IMR-90 (cell line): ENCODE results near the gene RRP1. TPM values are rescaled to one million over a fixed set of nuclear protein-coding genes. Genes with fewer than 3 reads are reported as not detected.

Experiments
- ATAC-seq: fragments of 200-7000 bp; cut with Tn5 transposase; 2 replicates; pipeline ENCODE4 v1.9.1; 2020; ENCODE audit warnings: low read depth, mild to moderate bottlenecking, moderate library complexity
- BruUV-seq: library from RNA; stranded (reverse); fragments of 400-500 nt; replicated peaks from 2 replicates; lab custom pipeline; 2021; lab: Mats Ljungman, UMichigan
- CTCF ChIA-PET: fragments of 300-600 bp; formaldehyde crosslinking; extraction: SDS; loops from one replicate; lab custom pipeline; 2021; ENCODE audit warnings: antibody characterized with exemption; lab: Yijun Ruan, JAX
- POLR2A ChIA-PET: fragments of 300-600 bp; sonication (Branson Sonifier 250); formaldehyde crosslinking; loops from one replicate; lab custom pipeline; 2022; ENCODE audit warnings: antibody characterized with exemption; ENCODE audit not compliant: unreplicated experiment; lab: Charles Lee
- DNase-seq: peaks from one replicate; pipeline ENCODE4 v3.0.0; 2013
- H2AFZ ChIP-seq: replicated peaks from 2 replicates; pipeline ENCODE3; 2013; ENCODE audit warnings: low read length, mild to moderate bottlenecking; ENCODE audit not compliant: poor library complexity
- H2AK5ac ChIP-seq: 2 replicates; pipeline ENCODE4 v1.6.1; 2013; ENCODE audit warnings: low read depth, low read length, inconsistent platforms
- H2AK9ac ChIP-seq: replicated peaks from 2 replicates; pipeline ENCODE3; 2013; ENCODE audit warnings: mild to moderate bottlenecking, low read depth, low read length, moderate library complexity; ENCODE audit not compliant: poor library complexity
- H2BK120ac ChIP-seq: 2 replicates; pipeline ENCODE4 v1.6.1; 2013; ENCODE audit warnings: low read depth, low read length, inconsistent platforms
- H2BK15ac ChIP-seq: 3 replicates; pipeline ENCODE4 v1.6.1; 2013; ENCODE audit warnings: low read depth, low read length, inconsistent platforms
- H2BK20ac ChIP-seq: 2 replicates; pipeline ENCODE4 v1.6.1; 2013; ENCODE audit warnings: low read depth, mild to moderate bottlenecking, inconsistent platforms, low read length, moderate library complexity
- H2BK5ac ChIP-seq: 2 replicates; pipeline ENCODE4 v1.6.1; 2013; ENCODE audit warnings: mild to moderate bottlenecking, low read depth, low read length, inconsistent platforms; ENCODE audit not compliant: poor library complexity, severe bottlenecking
- H3K14ac ChIP-seq: replicated peaks from 2 replicates; pipeline ENCODE4 v1.6.1; 2013; ENCODE audit warnings: low read depth, low read length, inconsistent platforms
- H3K18ac ChIP-seq: 2 replicates; pipeline ENCODE4 v1.6.1; 2013; ENCODE audit warnings: low read depth, low read length, control low read depth
- H3K23ac ChIP-seq: 2 replicates; pipeline ENCODE4 v1.6.1; 2013; ENCODE audit warnings: low read depth, low read length, inconsistent platforms
- H3K27ac ChIP-seq: 2 replicates; pipeline ENCODE4 v1.5.1; 2013; ENCODE audit warnings: mild to moderate bottlenecking, control low read depth, low read length; ENCODE audit not compliant: insufficient read depth
- H3K27me3 ChIP-seq: 2 replicates; pipeline ENCODE4 v1.6.1; 2013; ENCODE audit warnings: low read length; ENCODE audit not compliant: control insufficient read depth, insufficient read depth
- H3K36me3 ChIP-seq: 2 replicates; pipeline ENCODE4 v1.6.1; 2013; ENCODE audit warnings: low read length, mixed read lengths; ENCODE audit not compliant: control insufficient read depth, insufficient read depth
- H3K4ac ChIP-seq: 2 replicates; pipeline ENCODE4 v1.6.1; 2013; ENCODE audit warnings: low read depth, low read length, inconsistent platforms
- H3K4me1 ChIP-seq: 2 replicates; pipeline ENCODE4 v1.6.1; 2013; ENCODE audit warnings: low read length, mixed read lengths; ENCODE audit not compliant: control insufficient read depth, insufficient read depth
- H3K4me2 ChIP-seq: 2 replicates; pipeline ENCODE4 v1.6.1; 2013; ENCODE audit warnings: low read depth, mild to moderate bottlenecking, control low read depth, low read length, moderate library complexity
- H3K4me3 ChIP-seq: 2 replicates; pipeline ENCODE4 v1.5.1; 2013; ENCODE audit warnings: low read depth, mild to moderate bottlenecking, control low read depth, low read length, moderate library complexity; ENCODE audit not compliant: insufficient read depth
- H3K56ac ChIP-seq: 2 replicates; pipeline ENCODE4 v1.6.1; 2013; ENCODE audit warnings: low read length, inconsistent platforms; ENCODE audit not compliant: insufficient read depth; ENCODE audit errors: extremely low read depth
- H3K79me1 ChIP-seq, 2 experiments: 2 replicates each; pipeline ENCODE4 v1.6.1; 2013; ENCODE audit warnings: low read length in 2 of 2, inconsistent platforms in 1 of 2, low read depth in 1 of 2
- H3K9ac ChIP-seq: 2 replicates; pipeline ENCODE4 v1.6.1; 2013; ENCODE audit warnings: low read depth, low read length, control low read depth
- H3K9me1 ChIP-seq: 2 replicates; pipeline ENCODE4 v1.6.1; 2013; ENCODE audit warnings: low read length, inconsistent platforms; ENCODE audit not compliant: insufficient read depth
- H3K9me3 ChIP-seq: 2 replicates; pipeline ENCODE4 v1.6.1; 2013; ENCODE audit warnings: low read length; ENCODE audit not compliant: control insufficient read depth, insufficient read depth
- H4K20me1 ChIP-seq: 2 replicates; pipeline ENCODE4 v1.6.1; 2013; ENCODE audit warnings: low read length, inconsistent platforms; ENCODE audit not compliant: insufficient read depth
- H4K5ac ChIP-seq: 2 replicates; pipeline ENCODE4 v1.6.1; 2013; ENCODE audit warnings: mild to moderate bottlenecking, low read depth, low read length, control low read depth
- H4K8ac ChIP-seq, 2 experiments: 2 replicates each; pipeline ENCODE4 v1.6.1; 2013; ENCODE audit warnings: low read depth in 2 of 2, low read length in 2 of 2, control low read depth in 1 of 2, inconsistent platforms in 1 of 2
- H4K91ac ChIP-seq: 2 replicates; pipeline ENCODE4 v1.6.1; 2013; ENCODE audit warnings: low read depth, low read length, inconsistent platforms; ENCODE audit not compliant: insufficient read depth
- BHLHE40 ChIP-seq: fragments of 150-350 bp; IDR thresholded peaks from 2 replicates; pipeline ENCODE4 v1.6.1; 2016; ENCODE audit warnings: mild to moderate bottlenecking, low read depth, low read length
- CEBPB ChIP-seq: IDR thresholded peaks from 2 replicates; pipeline ENCODE4 v1.6.1; 2012; ENCODE audit warnings: low read depth, low read length, improper control_type of control experiment
- FOS ChIP-seq: fragments of 150-350 bp; IDR thresholded peaks from 2 replicates; pipeline ENCODE4 v1.6.1; 2016; ENCODE audit warnings: low read depth, low read length
- MAFK ChIP-seq: IDR thresholded peaks from 2 replicates; pipeline ENCODE4 v1.6.1; 2012; ENCODE audit warnings: low read depth, low read length, improper control_type of control experiment
- MAZ ChIP-seq: IDR thresholded peaks from 2 replicates; pipeline ENCODE4 v1.6.1; 2012; ENCODE audit warnings: low read depth, mild to moderate bottlenecking, low read length, improper control_type of control experiment, moderate library complexity, borderline replicate concordance
- NFE2L2 ChIP-seq: fragments of 150-350 bp; IDR thresholded peaks from 2 replicates; pipeline ENCODE4 v1.6.1; 2016; ENCODE audit warnings: low read depth, mild to moderate bottlenecking, low read length
- POLR2A ChIP-seq: IDR thresholded peaks from 2 replicates; pipeline ENCODE4 v1.6.1; 2012; ENCODE audit warnings: mild to moderate bottlenecking, low read depth, low read length
- RCOR1 ChIP-seq: IDR thresholded peaks from 2 replicates; pipeline ENCODE4 v1.6.1; 2012; ENCODE audit warnings: mild to moderate bottlenecking, low read length, improper control_type of control experiment; ENCODE audit not compliant: insufficient replicate concordance
- WGBS, 2 experiments: methylation state at CpG; one replicate each; pipeline versions ENCODE4 v1.1.5 to v1.1.7; 2013; ENCODE audit warnings: missing lambda C conversion rate in 2 of 2; ENCODE audit not compliant: insufficient read length in 1 of 2; ENCODE audit errors: extremely low coverage in 2 of 2; 5-methylcytosine and 5-hydroxymethylcytosine counted together
- dilution Hi-C: fragments of 300-500 bp; cut with HindIII; formaldehyde crosslinking; loops from one replicate; pipeline ENCODE4 v1.14.3; 2018; ENCODE audit warnings: low sequenced_read_pairs; ENCODE audit not compliant: unreplicated experiment
- in situ Hi-C: fragments of 300-500 bp; cut with MboI; formaldehyde crosslinking; loops from 3 replicates; pipeline ENCODE4 v1.14.3; 2019; ENCODE audit warnings: low sequenced_read_pairs, inconsistent platforms, mixed read lengths
- intact Hi-C: fragments of 100-400 bp; cut with micrococcal nuclease; formaldehyde crosslinking; loops from 2 replicates; pipeline ENCODE4 v1.10.0; 2022
- polyA plus RNA-seq, 3 experiments: library from polyadenylated mRNA; depleted of rRNA; stranded (reverse); fragments of >200 nt; gene quantifications; 2 replicates each; pipeline ENCODE4 v1.2.3, GENCODE V29; 2012; ENCODE audit warnings: low replicate concordance in 1 of 3
- total RNA-seq: library from RNA; depleted of rRNA; stranded (reverse); fragments of >200 nt; gene quantifications from 2 replicates; pipeline ENCODE4 v1.2.3, GENCODE V29; 2012
- TF ChIP-seq, protein P1 (sequence below): fragments of 150-350 bp; IDR thresholded peaks from 2 replicates; pipeline ENCODE4 v1.6.1; 2017; ENCODE audit warnings: mild to moderate bottlenecking, antibody characterized with exemption, low read length, low read depth
- TF ChIP-seq, protein P2 (sequence below): conservative IDR thresholded peaks from 2 replicates; pipeline ENCODE4 v1.5.1; 2012; ENCODE audit warnings: mild to moderate bottlenecking, low read depth, low read length, improper control_type of control experiment

The RRP1 gene
- total and polyA plus RNA-seq, 2 of the 4 experiments (the other 2 are of a cell fraction): 20.2 to 23.3 TPM

DNA sequence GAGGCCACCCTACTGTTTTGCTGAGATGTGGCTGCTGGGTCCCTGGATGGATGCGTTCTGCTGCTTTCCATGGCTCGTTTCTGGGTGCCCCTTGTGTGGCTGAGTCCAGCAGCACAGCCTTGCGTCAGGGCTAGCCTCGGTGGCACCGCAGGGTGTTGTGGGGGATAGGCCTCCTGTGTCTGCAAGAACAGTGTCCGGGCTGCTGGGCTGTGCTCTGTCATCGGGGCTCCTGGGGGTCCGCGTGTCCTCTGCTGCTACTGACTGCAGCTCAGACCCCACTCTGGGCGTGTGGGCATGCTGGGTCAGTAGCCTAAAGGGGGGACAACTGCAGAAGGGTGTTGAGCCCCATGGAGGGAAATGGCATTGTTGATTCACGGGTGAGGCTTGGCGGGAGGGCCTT, 4.9 kb downstream of the RRP1 start:
- no TSS peak for BruUV-seq

More for the DNA sequence above, 4.9 kb downstream of the RRP1 start:
- dilution Hi-C loops: no loop called here
- Histone ChIP-seq H3K9me3 (no peaks in the 10 kb centered on the region), H4K20me1 (peaks cover 15% of the 10 kb centered on the region), H2AFZ (no peak overlapping the region), H3K27ac (no peak overlapping the region), H3K23ac (no peak overlapping the region), H2BK20ac (no peak overlapping the region), H3K9me1 (peaks cover 9% of the 10 kb centered on the region; the same call in 1 of the 2 replicates), H3K9ac (no peak overlapping the region), H3K14ac (no peak overlapping the region), H2BK15ac (no peak overlapping the region), H3K18ac (no peak overlapping the region), H2BK120ac (no peak overlapping the region), H2AK5ac (no peak overlapping the region), H3K27me3 (no peaks in the 10 kb centered on the region), H3K79me1 (peaks cover 30 to 57% of the 10 kb centered on the region in 2 experiments), H4K8ac (no peak overlapping the region), H4K5ac (no peak overlapping the region), H2AK9ac (no peak overlapping the region), H3K36me3 (peaks cover 73% of the 10 kb centered on the region), H2BK5ac (no peak overlapping the region), H3K4me2 (no peak overlapping the region), H4K91ac (no peak overlapping the region), H3K56ac (no peak overlapping the region), H3K4ac (no peak overlapping the region), H3K4me3 (no peak overlapping the region), H3K4me1 (peaks cover 4% of the 10 kb centered on the region)
- no peak for DNase-seq
- WGBS, 2 experiments: 98% methylated on average over 9 of the region's 12 CpGs; no CpG with 5 or more reads in 1 of the 2 experiments
- TF ChIP-seq FOS (no peak), NFE2L2 (no peak), MAZ (no peak), BHLHE40 (no peak), MAFK (no peak), CEBPB (no peak), POLR2A (no peak), RCOR1 (no peak)
- TF ChIP-seq, protein P1, sequence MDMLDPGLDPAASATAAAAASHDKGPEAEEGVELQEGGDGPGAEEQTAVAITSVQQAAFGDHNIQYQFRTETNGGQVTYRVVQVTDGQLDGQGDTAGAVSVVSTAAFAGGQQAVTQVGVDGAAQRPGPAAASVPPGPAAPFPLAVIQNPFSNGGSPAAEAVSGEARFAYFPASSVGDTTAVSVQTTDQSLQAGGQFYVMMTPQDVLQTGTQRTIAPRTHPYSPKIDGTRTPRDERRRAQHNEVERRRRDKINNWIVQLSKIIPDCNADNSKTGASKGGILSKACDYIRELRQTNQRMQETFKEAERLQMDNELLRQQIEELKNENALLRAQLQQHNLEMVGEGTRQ: no peak
- TF ChIP-seq, protein P2, sequence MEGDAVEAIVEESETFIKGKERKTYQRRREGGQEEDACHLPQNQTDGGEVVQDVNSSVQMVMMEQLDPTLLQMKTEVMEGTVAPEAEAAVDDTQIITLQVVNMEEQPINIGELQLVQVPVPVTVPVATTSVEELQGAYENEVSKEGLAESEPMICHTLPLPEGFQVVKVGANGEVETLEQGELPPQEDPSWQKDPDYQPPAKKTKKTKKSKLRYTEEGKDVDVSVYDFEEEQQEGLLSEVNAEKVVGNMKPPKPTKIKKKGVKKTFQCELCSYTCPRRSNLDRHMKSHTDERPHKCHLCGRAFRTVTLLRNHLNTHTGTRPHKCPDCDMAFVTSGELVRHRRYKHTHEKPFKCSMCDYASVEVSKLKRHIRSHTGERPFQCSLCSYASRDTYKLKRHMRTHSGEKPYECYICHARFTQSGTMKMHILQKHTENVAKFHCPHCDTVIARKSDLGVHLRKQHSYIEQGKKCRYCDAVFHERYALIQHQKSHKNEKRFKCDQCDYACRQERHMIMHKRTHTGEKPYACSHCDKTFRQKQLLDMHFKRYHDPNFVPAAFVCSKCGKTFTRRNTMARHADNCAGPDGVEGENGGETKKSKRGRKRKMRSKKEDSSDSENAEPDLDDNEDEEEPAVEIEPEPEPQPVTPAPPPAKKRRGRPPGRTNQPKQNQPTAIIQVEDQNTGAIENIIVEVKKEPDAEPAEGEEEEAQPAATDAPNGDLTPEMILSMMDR: no peak
- in situ Hi-C loops: no loop called here
- ChIA-PET POLR2A (no interaction called here), CTCF (no interaction called here)
- intact Hi-C loops: no loop called here
- no peak for ATAC-seq
